SHP77 (cell line): ENCODE measurements around the gene MAN2A2.
"Not testable (repeated sequence)": the region's sequence is repeated elsewhere in the genome, so short reads cannot be mapped to it uniquely, and the experiment has no call there.

ENCODE experiments used
- DNase-seq, 2 experiments: peaks; one replicate each; lab custom pipeline; 2025; lab: John Stamatoyannopoulos, UW

The MAN2A2 gene

DNA sequence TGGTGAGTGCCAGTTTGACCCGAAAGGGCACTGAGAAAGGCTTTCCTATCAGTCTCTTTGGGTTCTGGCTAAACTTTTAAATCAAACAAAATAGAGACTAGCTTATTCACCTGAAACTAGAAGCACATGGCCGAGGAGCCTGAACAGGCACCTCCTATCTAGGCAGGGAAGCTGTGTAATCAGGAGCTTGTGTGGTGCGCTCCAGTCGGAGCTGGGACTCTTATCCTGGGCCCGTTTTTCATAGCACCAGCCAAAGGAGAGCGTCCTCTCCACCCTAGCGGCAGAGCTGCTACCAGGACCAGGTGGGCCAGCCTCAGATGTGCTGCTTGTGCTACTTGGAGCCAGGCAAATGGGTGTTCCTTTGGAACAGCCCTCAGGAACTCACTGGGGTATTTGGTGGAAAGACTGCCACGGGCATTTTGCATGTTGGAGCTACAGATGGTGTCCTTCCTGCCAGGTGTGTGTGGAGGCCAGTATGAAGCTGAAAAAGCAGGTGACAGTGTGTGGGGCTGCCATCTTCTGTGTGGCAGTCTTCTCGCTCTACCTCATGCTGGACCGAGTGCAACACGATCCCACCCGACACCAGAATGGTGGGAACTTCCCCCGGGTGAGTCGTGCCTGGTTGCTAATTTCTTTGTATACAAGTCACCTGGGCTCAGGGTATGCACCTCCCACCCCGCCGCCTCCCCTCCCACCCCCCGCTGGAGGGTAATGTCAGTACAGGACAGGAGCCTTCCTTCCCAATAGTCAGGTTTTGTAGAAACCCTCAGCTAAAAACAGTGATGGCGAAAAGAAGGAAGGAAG lies 833 bp downstream of the MAN2A2 start:
- peak; percentile 26 to 55 for DNase-seq

DNA sequence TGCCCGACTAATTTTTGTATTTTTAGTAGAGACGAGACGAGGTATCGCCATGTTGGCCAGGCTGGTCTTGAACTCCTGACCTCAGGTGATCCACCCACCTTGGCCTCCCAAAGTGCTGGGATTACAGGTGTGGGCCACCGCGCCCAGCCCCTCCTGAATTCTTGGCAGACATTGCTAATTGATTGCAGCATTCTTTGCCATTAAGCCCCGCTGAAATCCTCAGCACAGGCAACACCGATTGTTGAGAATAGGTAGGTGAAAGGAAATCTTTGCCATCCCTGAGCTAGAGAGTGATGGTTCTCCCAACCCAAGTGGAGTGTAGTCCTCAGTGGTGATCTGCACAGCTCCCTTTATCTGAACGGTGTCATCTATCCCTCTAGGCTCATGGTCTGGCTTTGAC lies 1.6 kb downstream of the MAN2A2 start:
- no peak for DNase-seq

DNA sequence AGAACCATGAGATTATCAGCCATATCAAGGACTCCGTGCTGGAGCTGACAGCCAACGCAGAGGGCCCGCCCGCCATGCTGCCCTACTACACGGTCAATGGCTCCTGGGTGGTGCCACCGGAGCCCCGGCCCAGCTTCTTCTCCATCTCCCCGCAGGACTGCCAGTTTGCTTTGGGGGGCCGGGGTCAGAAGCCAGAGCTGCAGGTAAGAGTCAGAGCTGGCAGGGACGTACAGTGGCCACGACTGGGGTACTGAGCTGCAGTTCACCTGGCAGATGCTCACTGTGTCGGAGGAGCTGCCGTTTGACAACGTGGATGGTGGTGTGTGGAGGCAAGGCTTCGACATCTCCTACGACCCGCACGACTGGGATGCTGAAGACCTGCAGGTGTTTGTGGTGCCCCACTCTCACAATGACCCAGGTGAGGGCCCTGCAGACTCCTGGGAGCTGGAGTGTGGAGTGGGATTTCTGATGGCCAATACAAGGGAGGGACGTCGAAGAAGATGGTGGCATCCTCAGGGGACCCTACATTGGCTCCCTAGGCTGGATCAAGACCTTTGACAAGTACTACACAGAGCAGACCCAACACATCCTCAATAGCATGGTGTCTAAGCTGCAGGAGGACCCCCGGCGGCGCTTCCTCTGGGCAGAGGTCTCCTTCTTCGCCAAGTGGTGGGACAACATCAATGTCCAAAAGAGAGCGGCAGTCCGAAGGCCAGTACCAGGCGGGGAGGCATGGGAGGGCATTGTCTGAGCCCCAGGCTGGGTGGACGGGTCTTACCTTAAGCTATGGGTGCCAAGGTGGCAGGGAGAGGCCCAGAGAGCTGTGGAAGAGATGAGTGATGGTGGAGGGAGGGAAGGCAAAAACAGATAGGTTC lies 2.4 kb downstream of the MAN2A2 start:
- no peak for DNase-seq

DNA sequence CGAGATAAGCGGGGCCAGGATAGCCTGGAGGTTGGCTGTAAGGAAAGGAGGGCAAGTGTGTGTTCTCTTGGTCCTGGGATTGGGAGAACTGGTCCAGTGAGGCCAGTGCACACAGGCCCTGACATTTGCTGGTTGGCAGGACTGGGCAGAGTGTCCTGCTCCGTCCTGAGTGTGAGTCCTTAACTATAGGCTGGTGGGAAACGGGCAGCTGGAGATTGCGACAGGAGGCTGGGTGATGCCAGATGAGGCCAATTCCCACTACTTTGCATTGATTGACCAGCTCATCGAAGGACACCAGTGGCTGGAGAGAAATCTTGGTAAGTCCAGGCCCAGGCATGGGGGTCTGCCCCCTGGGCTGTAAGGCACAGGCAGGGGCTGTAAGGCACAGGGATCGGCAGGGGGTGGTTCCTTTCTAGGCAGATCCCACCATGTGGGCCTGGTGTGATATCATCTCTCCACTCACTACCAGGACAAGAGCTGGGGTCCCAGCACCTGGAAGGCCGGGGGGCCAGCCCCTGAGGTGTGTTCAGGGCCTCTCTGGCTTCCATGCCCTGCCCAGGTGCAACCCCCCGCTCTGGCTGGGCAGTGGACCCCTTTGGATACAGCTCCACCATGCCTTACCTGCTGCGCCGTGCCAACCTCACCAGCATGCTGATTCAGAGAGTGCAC lies 3.2 kb downstream of the MAN2A2 start:
- no peak for DNase-seq

- no peak for DNase-seq
Measured at GRCh38 chr15:90907051-90907660, 4.1 kb downstream of the MAN2A2 start.

DNA sequence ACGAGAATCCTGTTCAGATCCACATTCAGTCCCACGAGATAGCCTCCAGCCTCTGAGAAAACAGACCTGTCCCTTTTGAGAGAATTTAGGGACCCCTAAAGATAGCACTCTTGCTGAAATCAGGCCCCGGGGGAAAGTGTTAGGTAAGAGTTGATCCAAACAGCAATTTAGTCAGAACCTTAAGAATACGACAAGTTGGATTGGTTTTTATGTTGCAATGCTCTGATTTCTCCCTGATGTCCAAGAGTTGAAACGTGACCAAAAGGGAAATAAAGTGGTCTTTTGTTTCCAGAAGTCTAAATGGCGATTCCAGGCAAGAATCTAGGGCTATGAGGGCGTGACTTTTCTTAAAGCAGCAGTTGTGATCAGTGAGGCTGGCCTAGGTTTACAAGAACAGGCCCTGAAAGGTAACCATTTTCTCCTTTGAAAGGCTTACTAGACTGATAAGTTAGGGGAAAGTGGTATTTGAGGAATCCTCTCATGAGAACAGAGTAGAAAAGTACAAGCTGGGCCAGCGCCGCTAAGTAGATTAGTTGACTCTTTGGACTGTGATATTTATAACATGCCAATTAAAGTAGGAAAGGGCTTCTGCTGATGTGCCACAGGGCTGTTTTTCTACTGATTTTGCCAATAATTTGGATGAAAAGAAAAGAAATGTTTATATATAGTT lies 4.9 kb downstream of the MAN2A2 start:
- no peak for DNase-seq

DNA sequence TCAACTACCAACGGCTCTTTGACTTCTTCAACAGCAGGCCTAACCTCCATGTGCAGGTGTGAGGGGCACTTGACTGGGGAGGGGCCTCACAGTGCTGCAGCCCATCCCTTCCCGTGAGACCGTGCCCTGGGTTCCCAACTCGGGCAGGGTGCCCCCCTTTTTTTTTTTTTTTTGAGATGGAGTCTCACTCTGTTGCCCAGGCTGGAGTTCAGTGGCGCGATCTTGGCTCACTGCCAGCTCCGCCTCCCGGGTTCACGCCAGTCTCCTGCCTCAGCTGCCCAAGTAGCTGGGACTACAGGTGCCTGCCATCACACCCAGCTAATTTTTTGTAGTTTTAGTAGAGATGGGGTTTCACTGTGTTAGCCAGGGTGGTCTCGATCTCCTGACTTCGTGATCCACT lies 6.3 kb downstream of the MAN2A2 start:
- not testable (repeated sequence) for DNase-seq

- no peak for DNase-seq
Measured at GRCh38 chr15:90909976-90910375, 6.9 kb downstream of the MAN2A2 start.

- no peak for DNase-seq
Measured at GRCh38 chr15:90910441-90911301, 7.6 kb downstream of the MAN2A2 start.

DNA sequence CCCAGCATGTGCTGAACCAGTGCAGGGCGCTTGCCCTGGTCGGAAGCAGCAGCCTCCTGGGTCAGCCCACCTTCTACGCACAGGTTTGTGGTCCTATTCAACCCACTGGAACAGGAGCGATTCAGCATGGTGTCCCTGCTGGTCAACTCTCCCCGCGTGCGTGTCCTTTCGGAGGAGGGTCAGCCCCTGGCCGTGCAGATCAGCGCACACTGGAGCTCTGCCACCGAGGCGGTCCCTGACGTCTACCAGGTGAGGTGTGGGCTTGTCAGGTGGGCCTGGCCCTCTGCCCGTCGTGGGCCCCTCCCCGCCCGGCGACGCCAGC lies 8.2 kb downstream of the MAN2A2 start:
- no peak for DNase-seq

- DNase-seq: no peak
Measured at GRCh38 chr15:90911906-90912769, 9.0 kb downstream of the MAN2A2 start.

GRCh38 chr15:90912770-90913075 lies 9.6 kb downstream of the MAN2A2 start:
- DNase-seq: no peak

- DNase-seq: no peak
Measured at GRCh38 chr15:90913398-90913944, 10.4 kb downstream of the MAN2A2 start.

DNA sequence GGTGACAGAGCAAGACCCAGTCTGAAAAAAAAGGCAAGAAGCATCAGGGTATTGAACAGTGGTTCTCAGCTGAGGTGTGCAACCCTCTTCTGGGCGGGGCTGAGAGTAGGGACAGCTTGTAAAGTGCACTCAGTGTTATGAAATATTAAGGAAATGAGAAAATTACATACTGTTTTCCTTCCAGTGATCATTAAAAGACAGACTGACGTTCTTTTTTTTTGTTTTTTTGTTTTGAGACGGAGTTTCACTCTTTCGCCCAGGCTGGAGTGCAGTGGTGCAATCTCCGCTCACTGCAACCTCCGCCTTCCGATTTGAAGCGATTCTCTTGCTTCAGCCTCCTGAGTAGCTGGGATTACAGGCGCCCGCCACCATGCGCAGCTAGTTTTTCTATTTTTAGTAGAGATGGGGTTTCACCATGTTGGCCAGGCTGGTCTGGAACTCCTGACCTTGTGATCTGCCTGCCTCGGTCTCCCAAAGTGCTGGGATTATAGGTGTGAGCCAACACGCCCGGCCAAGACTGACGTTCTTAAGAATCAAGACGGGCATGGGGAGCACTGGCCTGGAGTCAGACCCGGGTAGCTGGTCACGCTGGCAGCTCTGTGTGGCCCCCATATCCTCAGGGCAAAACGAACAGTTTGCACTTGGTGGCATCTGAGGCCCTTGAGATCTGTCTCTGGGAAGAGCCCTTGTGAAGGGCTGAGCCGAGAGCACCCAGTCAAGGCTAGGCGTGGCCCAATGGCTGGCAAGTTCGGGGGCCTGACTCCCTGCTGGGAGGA lies 11.4 kb downstream of the MAN2A2 start:
- no peak for DNase-seq

GRCh38 chr15:90915216-90915807 lies 12.2 kb downstream of the MAN2A2 start:
- DNase-seq: no peak

DNA sequence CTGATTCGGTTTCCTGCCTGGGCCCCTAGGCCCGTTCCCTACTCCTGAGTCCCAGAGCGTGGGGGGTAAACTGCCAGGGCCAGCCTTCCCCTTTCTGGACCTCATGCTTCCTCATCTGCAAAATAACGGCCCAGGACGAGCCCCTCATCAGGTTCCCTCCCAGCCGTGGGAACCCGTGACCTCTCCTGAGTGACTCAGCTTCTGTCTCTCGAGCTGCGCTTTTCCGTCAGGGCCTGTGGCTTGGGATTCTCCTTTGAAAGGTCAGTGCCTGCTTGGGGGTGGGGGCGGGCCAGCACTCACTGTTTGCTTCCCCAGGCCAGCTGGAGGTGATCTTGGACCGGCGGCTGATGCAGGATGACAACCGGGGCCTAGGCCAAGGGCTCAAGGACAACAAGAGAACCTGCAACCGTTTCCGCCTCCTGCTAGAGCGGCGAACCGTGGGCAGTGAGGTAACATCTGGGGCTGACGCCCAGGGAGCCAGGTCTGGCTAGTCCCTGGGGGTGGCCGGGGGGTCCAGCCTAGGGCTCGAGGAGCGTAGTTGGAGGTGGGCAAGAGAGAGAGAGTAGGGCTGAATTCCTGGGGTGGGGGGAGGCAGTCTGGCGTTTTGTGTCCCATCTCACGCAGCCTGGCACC lies 12.8 kb downstream of the MAN2A2 start:
- DNase-seq: no peak

GRCh38 chr15:90916461-90916860 lies 13.4 kb downstream of the MAN2A2 start:
- no peak for DNase-seq

DNA sequence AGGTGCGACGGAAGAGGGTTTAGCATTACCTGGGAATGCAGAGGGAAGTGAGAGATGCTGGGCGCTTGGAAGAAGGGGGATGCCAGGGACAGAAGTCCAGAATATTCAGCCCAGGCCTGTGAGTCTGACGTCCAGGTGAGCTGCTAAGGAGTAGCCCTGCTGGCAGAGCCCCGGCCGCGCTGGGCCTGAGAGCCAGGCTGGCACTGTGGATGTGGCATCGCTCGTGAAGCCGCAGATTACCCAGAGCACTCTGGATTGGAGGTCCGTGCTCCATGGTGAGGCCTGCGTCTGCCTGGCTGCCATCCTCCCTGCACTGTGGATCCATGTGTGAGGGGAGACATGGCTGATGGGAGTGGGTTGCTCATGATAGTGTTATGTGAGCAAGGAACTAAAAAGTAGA lies 14.5 kb downstream of the MAN2A2 start:
- no peak for DNase-seq
